K562 (cell line): ENCODE results near the gene FGFR1OP2. TPM values are rescaled to one million over a fixed set of nuclear protein-coding genes. Genes with fewer than 3 reads are reported as not detected.
A peak's percentile ranks its signal among the peaks of the same experiment; 100 is the strongest.

Experiments
- BRD4 ChIP-seq: fragments of 200-600 bp; sonication (generic); IDR thresholded peaks from 2 replicates; pipeline ENCODE4 v1.6.1; 2017; ENCODE audit warnings: inconsistent platforms
- CXXC5 ChIP-seq: fragments of 250-450 bp; sonication (Bioruptor Pico); IDR thresholded peaks from 2 replicates; pipeline ENCODE4 v1.8.0; 2022; ENCODE audit warnings: inconsistent platforms, mild to moderate bottlenecking, moderate library complexity
- EGR1 ChIP-seq: fragments of 450-650 bp; conservative IDR thresholded peaks from 2 replicates; pipeline ENCODE4 v1.6.1; 2017; ENCODE audit warnings: mild to moderate bottlenecking
- ETV1 ChIP-seq: fragments of 450-650 bp; conservative IDR thresholded peaks from 2 replicates; pipeline ENCODE4 v1.6.1; 2016; ENCODE audit warnings: missing genetic modification characterization, control low read depth, low read depth, missing compliant biosample characterization
- FIP1L1 ChIP-seq: fragments of 200-400 bp; formaldehyde crosslinking; IDR thresholded peaks from 2 replicates; pipeline ENCODE4 v1.6.1; 2018; ENCODE audit warnings: mild to moderate bottlenecking, low read depth, low read length; ENCODE audit not compliant: poor library complexity, severe bottlenecking
- GABPA ChIP-seq: fragments of 200-800 bp; sonication (Bioruptor generic); conservative IDR thresholded peaks from 2 replicates; pipeline ENCODE4 v1.6.1; 2016; ENCODE audit warnings: low read depth, missing genetic modification characterization, missing compliant biosample characterization
- GTF2A2 ChIP-seq: IDR thresholded peaks from 2 replicates; pipeline ENCODE4 v1.6.1; 2016; ENCODE audit warnings: mild to moderate bottlenecking, missing genetic modification characterization, missing compliant biosample characterization
- MTA1 ChIP-seq: fragments of 450-650 bp; IDR thresholded peaks from 2 replicates; pipeline ENCODE4 v1.6.1; 2017; ENCODE audit warnings: borderline replicate concordance
- NR2C2 ChIP-seq, 2 experiments: fragments of 200-800 bp in 1 of 2; sonication (Bioruptor generic) in 1 of 2; sonication (generic) in 1 of 2; formaldehyde crosslinking in 1 of 2; IDR thresholded peaks; 2 replicates each; pipeline versions ENCODE4 v1.6.1 to v1.8.0; 2016 to 2022; ENCODE audit warnings: mild to moderate bottlenecking in 1 of 2, missing compliant biosample characterization in 1 of 2, missing genetic modification characterization in 1 of 2, missing genetic modification reagents in 1 of 2
- NRF1 ChIP-seq, 2 experiments: fragments of 450-650 bp; IDR thresholded peaks in 1 of 2; conservative IDR thresholded peaks in 1 of 2; 2 replicates each; pipeline ENCODE4 v1.6.1; 2014; ENCODE audit warnings: mild to moderate bottlenecking in 2 of 2
- PML ChIP-seq: IDR thresholded peaks from 2 replicates; pipeline ENCODE4 v1.6.1; 2012; ENCODE audit warnings: low read length, inconsistent platforms
- SP1 ChIP-seq: sonication (generic); formaldehyde crosslinking; IDR thresholded peaks from 2 replicates; pipeline ENCODE4 v1.8.1; 2022; ENCODE audit warnings: mild to moderate bottlenecking, missing genetic modification reagents
- SUPT5H ChIP-seq: fragments of 450-650 bp; IDR thresholded peaks from 2 replicates; pipeline ENCODE4 v1.6.1; 2016
- U2AF1 ChIP-seq: fragments of 200-400 bp; formaldehyde crosslinking; optimal IDR thresholded peaks from 2 replicates; pipeline ENCODE3; 2017; ENCODE audit warnings: mild to moderate bottlenecking, low read depth, low read length, moderate library complexity
- ZNF146 ChIP-seq: IDR thresholded peaks from one replicate; pipeline ENCODE4 v1.6.1; 2018; ENCODE audit warnings: missing compliant biosample characterization; ENCODE audit not compliant: unreplicated experiment
- polyA plus RNA-seq, 8 experiments: library from polyadenylated mRNA; depleted of rRNA in 4 of 8; stranded (reverse) in 5 of 8; unstranded in 3 of 8; fragments of >200 nt; fragmentation: Nextera tagmentation in 2 of 8; fragmentation: Illumina TruSeq in 1 of 8; extraction: Ambion mirVana in 2 of 8; extraction: Trizol in 1 of 8; gene quantifications; 2 replicates each; pipeline versions ENCODE4 v1.2.1 to v1.2.3, GENCODE V29; 2011 to 2014; ENCODE audit warnings: inconsistent platforms in 1 of 8, missing spikeins in 1 of 8
- total RNA-seq, 7 experiments: library from RNA; depleted of rRNA in 6 of 7; stranded (reverse); fragments of >200 nt in 6 of 7; fragmentation: Illumina TruSeq in 2 of 7; extraction: Trizol in 2 of 7; gene quantifications; 2 replicates each; pipeline versions ENCODE4 v1.2.1 to v1.2.3, GENCODE V29; 2011 to 2021; ENCODE audit warnings: low replicate concordance in 1 of 7
- TF ChIP-seq, protein P1 (sequence below): IDR thresholded peaks from 3 replicates; pipeline ENCODE4 v1.6.1; 2011; ENCODE audit warnings: borderline replicate concordance, mild to moderate bottlenecking, moderate library complexity; ENCODE audit not compliant: insufficient read length; ENCODE audit errors: extremely low read depth
- TF ChIP-seq, protein P2 (sequence below): fragments of 450-650 bp; IDR thresholded peaks from 2 replicates; pipeline ENCODE4 v1.7.1; 2018; ENCODE audit warnings: mild to moderate bottlenecking, low read depth; ENCODE audit not compliant: partially characterized antibody
- TF ChIP-seq, protein P3 (sequence below): IDR thresholded peaks from 2 replicates; pipeline ENCODE4 v1.6.1; 2014; ENCODE audit warnings: antibody characterized with exemption
- TF ChIP-seq, protein P4 (sequence below): sonication (generic); formaldehyde crosslinking; IDR thresholded peaks from 2 replicates; pipeline ENCODE4 v1.5.0; 2020; ENCODE audit warnings: missing genetic modification reagents

The FGFR1OP2 gene
- total and polyA plus RNA-seq, 9 of the 15 experiments (the other 6 are each of a cell fraction or from before 2014, with no cell fraction given): 31.6 to 49.0 (median 37.1) TPM

DNA sequence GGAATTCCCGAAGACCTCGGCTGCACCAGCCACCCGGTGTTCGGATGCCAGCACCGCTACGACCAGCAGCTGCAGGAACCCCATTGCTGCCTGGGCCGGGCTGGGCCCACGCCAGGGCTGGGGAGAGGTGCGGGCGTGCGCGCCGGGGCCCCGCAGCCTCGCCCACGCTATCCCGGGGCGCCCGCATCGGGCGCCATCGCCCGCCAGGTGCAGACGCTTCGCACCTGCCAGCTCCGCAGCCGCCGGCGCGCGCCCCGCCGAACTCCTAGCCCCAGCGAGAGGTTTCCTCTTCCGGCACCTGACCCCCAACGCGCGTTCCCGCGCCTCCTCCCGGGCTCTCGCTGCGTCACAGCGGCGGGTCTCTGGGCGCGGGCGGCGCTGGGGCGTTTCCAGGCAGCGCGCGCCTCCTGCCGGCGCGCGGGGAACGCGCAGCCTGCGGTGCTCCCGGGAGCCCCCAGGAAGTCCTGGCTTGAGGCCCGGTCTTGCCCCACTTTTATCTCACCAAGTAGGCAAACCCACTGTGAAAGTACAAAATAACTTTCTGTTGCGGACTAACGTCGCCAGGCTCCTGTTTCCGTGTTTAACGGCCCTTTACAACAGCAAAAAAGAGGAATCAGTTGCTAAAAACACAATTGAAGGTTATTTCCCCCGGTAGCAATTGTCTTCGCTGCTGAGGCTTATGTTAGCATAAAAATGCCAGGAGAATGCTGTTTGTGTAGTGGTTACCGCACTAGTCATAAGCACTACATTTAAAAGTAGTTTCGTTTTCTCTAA is 76.0 kb downstream of the FGFR1OP2 start, which contains the start of gene TM7SF3 (continued):
- TF ChIP-seq FIP1L1 (peak; percentile 74), GABPA (tag) (peak; percentile 87), U2AF1 (peak; percentile 79), ETV1 (tag) (0 out of 2 replicates have a peak, but pooled peaks have one; percentile 53), NRF1 (conservative IDR thresholded peaks at IDR 0.05 in 1 of 2, IDR thresholded peaks at IDR 0.05 in 1 of 2) (peak; percentile 68 to 70), SP1 (CRISPR knock-in tag) (peak; percentile 50; the same call in 1 of the 2 replicates), MTA1 (peak; percentile 25; the same call in 1 of the 2 replicates), PML (0 out of 2 replicates have a peak, but pooled peaks have one; percentile 21), BRD4 (no peak; the same call in 1 of the 2 replicates), CXXC5 (peak; percentile 92), EGR1 (0 out of 2 replicates have a peak, but pooled peaks have one; percentile 40), SUPT5H (no peak), GTF2A2 (tag) (no peak), ZNF146 (CRISPR knock-in tag) (no peak), NR2C2 (CRISPR knock-in tag; IDR thresholded peaks at IDR 0.05) (no peak), NR2C2 (tag; IDR thresholded peaks at IDR 0.05) (peak; percentile 82)
- TF ChIP-seq, protein P1, sequence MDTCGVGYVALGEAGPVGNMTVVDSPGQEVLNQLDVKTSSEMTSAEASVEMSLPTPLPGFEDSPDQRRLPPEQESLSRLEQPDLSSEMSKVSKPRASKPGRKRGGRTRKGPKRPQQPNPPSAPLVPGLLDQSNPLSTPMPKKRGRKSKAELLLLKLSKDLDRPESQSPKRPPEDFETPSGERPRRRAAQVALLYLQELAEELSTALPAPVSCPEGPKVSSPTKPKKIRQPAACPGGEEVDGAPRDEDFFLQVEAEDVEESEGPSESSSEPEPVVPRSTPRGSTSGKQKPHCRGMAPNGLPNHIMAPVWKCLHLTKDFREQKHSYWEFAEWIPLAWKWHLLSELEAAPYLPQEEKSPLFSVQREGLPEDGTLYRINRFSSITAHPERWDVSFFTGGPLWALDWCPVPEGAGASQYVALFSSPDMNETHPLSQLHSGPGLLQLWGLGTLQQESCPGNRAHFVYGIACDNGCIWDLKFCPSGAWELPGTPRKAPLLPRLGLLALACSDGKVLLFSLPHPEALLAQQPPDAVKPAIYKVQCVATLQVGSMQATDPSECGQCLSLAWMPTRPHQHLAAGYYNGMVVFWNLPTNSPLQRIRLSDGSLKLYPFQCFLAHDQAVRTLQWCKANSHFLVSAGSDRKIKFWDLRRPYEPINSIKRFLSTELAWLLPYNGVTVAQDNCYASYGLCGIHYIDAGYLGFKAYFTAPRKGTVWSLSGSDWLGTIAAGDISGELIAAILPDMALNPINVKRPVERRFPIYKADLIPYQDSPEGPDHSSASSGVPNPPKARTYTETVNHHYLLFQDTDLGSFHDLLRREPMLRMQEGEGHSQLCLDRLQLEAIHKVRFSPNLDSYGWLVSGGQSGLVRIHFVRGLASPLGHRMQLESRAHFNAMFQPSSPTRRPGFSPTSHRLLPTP: no peak
- TF ChIP-seq, protein P2, sequence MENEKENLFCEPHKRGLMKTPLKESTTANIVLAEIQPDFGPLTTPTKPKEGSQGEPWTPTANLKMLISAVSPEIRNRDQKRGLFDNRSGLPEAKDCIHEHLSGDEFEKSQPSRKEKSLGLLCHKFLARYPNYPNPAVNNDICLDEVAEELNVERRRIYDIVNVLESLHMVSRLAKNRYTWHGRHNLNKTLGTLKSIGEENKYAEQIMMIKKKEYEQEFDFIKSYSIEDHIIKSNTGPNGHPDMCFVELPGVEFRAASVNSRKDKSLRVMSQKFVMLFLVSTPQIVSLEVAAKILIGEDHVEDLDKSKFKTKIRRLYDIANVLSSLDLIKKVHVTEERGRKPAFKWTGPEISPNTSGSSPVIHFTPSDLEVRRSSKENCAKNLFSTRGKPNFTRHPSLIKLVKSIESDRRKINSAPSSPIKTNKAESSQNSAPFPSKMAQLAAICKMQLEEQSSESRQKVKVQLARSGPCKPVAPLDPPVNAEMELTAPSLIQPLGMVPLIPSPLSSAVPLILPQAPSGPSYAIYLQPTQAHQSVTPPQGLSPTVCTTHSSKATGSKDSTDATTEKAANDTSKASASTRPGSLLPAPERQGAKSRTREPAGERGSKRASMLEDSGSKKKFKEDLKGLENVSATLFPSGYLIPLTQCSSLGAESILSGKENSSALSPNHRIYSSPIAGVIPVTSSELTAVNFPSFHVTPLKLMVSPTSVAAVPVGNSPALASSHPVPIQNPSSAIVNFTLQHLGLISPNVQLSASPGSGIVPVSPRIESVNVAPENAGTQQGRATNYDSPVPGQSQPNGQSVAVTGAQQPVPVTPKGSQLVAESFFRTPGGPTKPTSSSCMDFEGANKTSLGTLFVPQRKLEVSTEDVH: peak; percentile 34
- TF ChIP-seq, protein P3, sequence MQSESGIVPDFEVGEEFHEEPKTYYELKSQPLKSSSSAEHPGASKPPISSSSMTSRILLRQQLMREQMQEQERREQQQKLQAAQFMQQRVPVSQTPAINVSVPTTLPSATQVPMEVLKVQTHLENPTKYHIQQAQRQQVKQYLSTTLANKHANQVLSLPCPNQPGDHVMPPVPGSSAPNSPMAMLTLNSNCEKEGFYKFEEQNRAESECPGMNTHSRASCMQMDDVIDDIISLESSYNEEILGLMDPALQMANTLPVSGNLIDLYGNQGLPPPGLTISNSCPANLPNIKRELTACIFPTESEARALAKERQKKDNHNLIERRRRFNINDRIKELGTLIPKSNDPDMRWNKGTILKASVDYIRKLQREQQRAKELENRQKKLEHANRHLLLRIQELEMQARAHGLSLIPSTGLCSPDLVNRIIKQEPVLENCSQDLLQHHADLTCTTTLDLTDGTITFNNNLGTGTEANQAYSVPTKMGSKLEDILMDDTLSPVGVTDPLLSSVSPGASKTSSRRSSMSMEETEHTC: 0 out of 2 replicates have a peak, but pooled peaks have one; percentile 32
- TF ChIP-seq, protein P4, sequence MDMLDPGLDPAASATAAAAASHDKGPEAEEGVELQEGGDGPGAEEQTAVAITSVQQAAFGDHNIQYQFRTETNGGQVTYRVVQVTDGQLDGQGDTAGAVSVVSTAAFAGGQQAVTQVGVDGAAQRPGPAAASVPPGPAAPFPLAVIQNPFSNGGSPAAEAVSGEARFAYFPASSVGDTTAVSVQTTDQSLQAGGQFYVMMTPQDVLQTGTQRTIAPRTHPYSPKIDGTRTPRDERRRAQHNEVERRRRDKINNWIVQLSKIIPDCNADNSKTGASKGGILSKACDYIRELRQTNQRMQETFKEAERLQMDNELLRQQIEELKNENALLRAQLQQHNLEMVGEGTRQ (CRISPR knock-in tag): peak; percentile 69
